Nephron progenitor cell (in vitro differentiated cells): ENCODE data around the gene BIN1.

Experiments used
- DNase-seq: peaks from one replicate; pipeline ENCODE4 v3.0.0; 2021
- H3K27ac Mint-ChIP-seq: 2 replicates; pipeline ENCODE4 v1.8.0; 2021; ENCODE audit warnings: mild to moderate bottlenecking, moderate library complexity, mixed read lengths
- H3K27me3 Mint-ChIP-seq: 2 replicates; pipeline ENCODE4 v1.8.0; 2021; ENCODE audit warnings: mild to moderate bottlenecking, low read depth, mixed read lengths; ENCODE audit not compliant: poor library complexity
- H3K36me3 Mint-ChIP-seq: 2 replicates; pipeline ENCODE4 v1.8.0; 2021; ENCODE audit warnings: low read depth, mixed read lengths
- H3K4me1 Mint-ChIP-seq: 2 replicates; pipeline ENCODE4 v1.8.0; 2021; ENCODE audit warnings: mixed read lengths
- H3K4me3 Mint-ChIP-seq: 2 replicates; pipeline ENCODE4 v1.8.0; 2021; ENCODE audit warnings: mild to moderate bottlenecking, moderate library complexity, mixed read lengths
- H3K9me3 Mint-ChIP-seq: 2 replicates; pipeline ENCODE4 v1.8.0; 2021; ENCODE audit warnings: mild to moderate bottlenecking, moderate library complexity, mixed read lengths
- CTCF ChIP-seq: fragments of 200-600 bp; sonication (generic); IDR thresholded peaks from 2 replicates; pipeline ENCODE4 v1.5.0; 2021; ENCODE audit warnings: antibody characterized with exemption

Gene BIN1

GRCh38 chr2:127007652-127008051 is 99.3 kb downstream of the BIN1 start:
- TF ChIP-seq CTCF = no peak
- H3K27me3 Mint-ChIP-seq = peaks cover 10% of the 10 kb centered on the region
- no peak overlapping the region for H3K4me3 Mint-ChIP-seq
- peaks cover 30% of the 10 kb centered on the region for H3K4me1 Mint-ChIP-seq
- H3K27ac Mint-ChIP-seq = no peak overlapping the region
- no peak for DNase-seq
- no peaks in the 10 kb centered on the region for H3K36me3 Mint-ChIP-seq
- peaks cover 3% of the 10 kb centered on the region for H3K9me3 Mint-ChIP-seq

- Mint-ChIP-seq H3K27ac (no peak overlapping the region), H3K9me3 (peaks cover 3% of the 10 kb centered on the region), H3K36me3 (no peaks in the 10 kb centered on the region), H3K4me3 (no peak overlapping the region), H3K27me3 (peaks cover 7% of the 10 kb centered on the region), H3K4me1 (peaks cover 30% of the 10 kb centered on the region)
- DNase-seq = no peak
- TF ChIP-seq CTCF = no peak
These were observed 100.0 kb downstream of the BIN1 start for GRCh38 chr2:127006962-127007361.

GRCh38 chr2:127004893-127005600 is 101.9 kb downstream of the BIN1 start:
- H3K27me3 Mint-ChIP-seq = no peaks in the 10 kb centered on the region
- no peak overlapping the region for H3K4me3 Mint-ChIP-seq
- no peak for DNase-seq
- no peaks in the 10 kb centered on the region for H3K36me3 Mint-ChIP-seq
- H3K4me1 Mint-ChIP-seq = peaks cover 20% of the 10 kb centered on the region
- peak overlapping the region; percentile 86 for H3K27ac Mint-ChIP-seq
- TF ChIP-seq CTCF = no peak
- H3K9me3 Mint-ChIP-seq = peaks cover 3% of the 10 kb centered on the region

GRCh38 chr2:127003070-127003800 is 103.7 kb downstream of the BIN1 start:
- no peak for DNase-seq
- Mint-ChIP-seq H3K4me1 (peaks cover 20% of the 10 kb centered on the region), H3K27ac (no peak overlapping the region), H3K27me3 (peaks cover 3% of the 10 kb centered on the region), H3K9me3 (no peaks in the 10 kb centered on the region), H3K36me3 (no peaks in the 10 kb centered on the region), H3K4me3 (no peak overlapping the region)
- no peak for TF ChIP-seq CTCF

- peaks cover 6% of the 10 kb centered on the region for H3K27me3 Mint-ChIP-seq
- DNase-seq = no peak
- H3K4me1 Mint-ChIP-seq = peaks cover 25% of the 10 kb centered on the region
- H3K9me3 Mint-ChIP-seq = no peaks in the 10 kb centered on the region
- TF ChIP-seq CTCF = no peak
- no peak overlapping the region for H3K4me3 Mint-ChIP-seq
- no peaks in the 10 kb centered on the region for H3K36me3 Mint-ChIP-seq
- no peak overlapping the region for H3K27ac Mint-ChIP-seq
These were observed 105.2 kb downstream of the BIN1 start for GRCh38 chr2:127001751-127002150.
